ENCODE results near the gene ABCG4. TPM values are rescaled to one million over a fixed set of nuclear protein-coding genes. Genes with fewer than 3 reads are reported as not detected.

The ABCG4 gene
- total and polyA plus RNA-seq, 9 of the 15 experiments (the other 6 are each of a cell fraction or from before 2014, with no cell fraction given) = 0.03 to 0.11 (median 0.07) TPM; not detected in 4

DNA sequence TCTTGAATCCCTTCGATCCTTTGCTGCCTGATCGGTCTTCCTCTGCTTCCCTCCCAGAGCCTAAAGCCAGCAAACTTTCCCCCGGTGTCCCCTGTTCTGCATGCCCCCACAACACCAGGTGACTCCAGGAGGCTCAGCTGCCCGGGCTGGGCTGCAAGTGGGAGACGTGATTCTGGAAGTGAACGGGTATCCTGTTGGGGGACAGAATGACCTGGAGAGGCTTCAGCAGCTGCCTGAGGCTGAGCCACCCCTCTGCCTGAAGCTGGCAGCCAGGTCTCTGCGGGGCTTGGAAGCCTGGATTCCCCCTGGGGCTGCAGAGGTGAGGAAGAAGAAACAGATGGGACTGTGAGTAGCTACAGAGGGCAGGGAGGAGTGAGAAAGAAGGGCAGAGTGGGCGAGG is 40.0 kb downstream of the ABCG4 start:
- Histone ChIP-seq H2AFZ (ENCODE audit: low read depth, low read length) (no peak overlapping the region), H3K9me1 (ENCODE audit: control insufficient read depth, insufficient read depth, low read length) (no peaks in the 10 kb centered on the region), H4K20me1 (replicated peaks; ENCODE audit: control insufficient read depth, insufficient read depth, low read length) (no peaks in the 10 kb centered on the region), H3K36me3 (ENCODE audit: control insufficient read depth, insufficient read depth, low read length) (no peaks in the 10 kb centered on the region), H3K4me3 (no peak overlapping the region), H3K27me3 (ENCODE audit: control insufficient read depth in 2 of 2, insufficient read depth in 2 of 2, low read length in 2 of 2) (peaks cover 0 to under 1% of the 10 kb centered on the region in 2 experiments; a peak in 1 of 5 replicates), H3K9me3 (replicated peaks; ENCODE audit: control insufficient read depth, insufficient read depth, low read depth, low read length) (no peaks in the 10 kb centered on the region), H3K79me2 (ENCODE audit: control insufficient read depth, insufficient read depth, low read length) (no peaks in the 10 kb centered on the region), H3K9ac (ENCODE audit: insufficient read depth in 1 of 2, low read depth in 2 of 2, low read length in 2 of 2) (peak overlapping the region in 1 of 2 experiments; percentile 71; a peak in 2 of 4 replicates), H3K4me2 (ENCODE audit: insufficient read depth, low read length) (no peak overlapping the region), H3K27ac (ENCODE audit: extremely low read depth, low read depth, low read length) (no peak overlapping the region), H3K4me1 (replicated peaks in 1 of 2; ENCODE audit: control insufficient read depth in 2 of 2, insufficient read depth in 2 of 2, low read length in 2 of 2) (peaks cover 7 to 30% of the 10 kb centered on the region in 2 experiments; a peak in 4 of 5 replicates)
- ChIA-PET POLR2A (interaction anchor here (1.0 to 1.2 kb wide), 3 partner anchors 8 to 82 kb away, joined by 3 to 5 read pairs (median 4); partner anchors contain the start of gene C2CD2L), CTCF (ENCODE audit: low intra/inter-chr PET ratio) (no interaction called here)
- in situ Hi-C loops (cut with MboI) (no loop called here), intact Hi-C loops (cut with micrococcal nuclease) (no loop called here)
- BruUV-seq (replicated peaks) = no TSS peak
- no peak for TF ChIP-seq ZNF507 (tag; conservative IDR thresholded peaks at IDR 0.05)
- no peak for TF ChIP-seq KLF10 (CRISPR knock-in tag; IDR thresholded peaks at IDR 0.05)
- no peak for TF ChIP-seq RBM34 (IDR thresholded peaks at IDR 0.05; ENCODE audit: borderline replicate concordance, insufficient read depth, low read length)
- TF ChIP-seq, protein P1, sequence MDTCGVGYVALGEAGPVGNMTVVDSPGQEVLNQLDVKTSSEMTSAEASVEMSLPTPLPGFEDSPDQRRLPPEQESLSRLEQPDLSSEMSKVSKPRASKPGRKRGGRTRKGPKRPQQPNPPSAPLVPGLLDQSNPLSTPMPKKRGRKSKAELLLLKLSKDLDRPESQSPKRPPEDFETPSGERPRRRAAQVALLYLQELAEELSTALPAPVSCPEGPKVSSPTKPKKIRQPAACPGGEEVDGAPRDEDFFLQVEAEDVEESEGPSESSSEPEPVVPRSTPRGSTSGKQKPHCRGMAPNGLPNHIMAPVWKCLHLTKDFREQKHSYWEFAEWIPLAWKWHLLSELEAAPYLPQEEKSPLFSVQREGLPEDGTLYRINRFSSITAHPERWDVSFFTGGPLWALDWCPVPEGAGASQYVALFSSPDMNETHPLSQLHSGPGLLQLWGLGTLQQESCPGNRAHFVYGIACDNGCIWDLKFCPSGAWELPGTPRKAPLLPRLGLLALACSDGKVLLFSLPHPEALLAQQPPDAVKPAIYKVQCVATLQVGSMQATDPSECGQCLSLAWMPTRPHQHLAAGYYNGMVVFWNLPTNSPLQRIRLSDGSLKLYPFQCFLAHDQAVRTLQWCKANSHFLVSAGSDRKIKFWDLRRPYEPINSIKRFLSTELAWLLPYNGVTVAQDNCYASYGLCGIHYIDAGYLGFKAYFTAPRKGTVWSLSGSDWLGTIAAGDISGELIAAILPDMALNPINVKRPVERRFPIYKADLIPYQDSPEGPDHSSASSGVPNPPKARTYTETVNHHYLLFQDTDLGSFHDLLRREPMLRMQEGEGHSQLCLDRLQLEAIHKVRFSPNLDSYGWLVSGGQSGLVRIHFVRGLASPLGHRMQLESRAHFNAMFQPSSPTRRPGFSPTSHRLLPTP (IDR thresholded peaks at IDR 0.05; ENCODE audit: borderline replicate concordance, extremely low read depth, insufficient read length) = no peak
- TF ChIP-seq DDX20 (tag; IDR thresholded peaks at IDR 0.05; ENCODE audit: low read depth) = no peak
- TF ChIP-seq, protein P2, sequence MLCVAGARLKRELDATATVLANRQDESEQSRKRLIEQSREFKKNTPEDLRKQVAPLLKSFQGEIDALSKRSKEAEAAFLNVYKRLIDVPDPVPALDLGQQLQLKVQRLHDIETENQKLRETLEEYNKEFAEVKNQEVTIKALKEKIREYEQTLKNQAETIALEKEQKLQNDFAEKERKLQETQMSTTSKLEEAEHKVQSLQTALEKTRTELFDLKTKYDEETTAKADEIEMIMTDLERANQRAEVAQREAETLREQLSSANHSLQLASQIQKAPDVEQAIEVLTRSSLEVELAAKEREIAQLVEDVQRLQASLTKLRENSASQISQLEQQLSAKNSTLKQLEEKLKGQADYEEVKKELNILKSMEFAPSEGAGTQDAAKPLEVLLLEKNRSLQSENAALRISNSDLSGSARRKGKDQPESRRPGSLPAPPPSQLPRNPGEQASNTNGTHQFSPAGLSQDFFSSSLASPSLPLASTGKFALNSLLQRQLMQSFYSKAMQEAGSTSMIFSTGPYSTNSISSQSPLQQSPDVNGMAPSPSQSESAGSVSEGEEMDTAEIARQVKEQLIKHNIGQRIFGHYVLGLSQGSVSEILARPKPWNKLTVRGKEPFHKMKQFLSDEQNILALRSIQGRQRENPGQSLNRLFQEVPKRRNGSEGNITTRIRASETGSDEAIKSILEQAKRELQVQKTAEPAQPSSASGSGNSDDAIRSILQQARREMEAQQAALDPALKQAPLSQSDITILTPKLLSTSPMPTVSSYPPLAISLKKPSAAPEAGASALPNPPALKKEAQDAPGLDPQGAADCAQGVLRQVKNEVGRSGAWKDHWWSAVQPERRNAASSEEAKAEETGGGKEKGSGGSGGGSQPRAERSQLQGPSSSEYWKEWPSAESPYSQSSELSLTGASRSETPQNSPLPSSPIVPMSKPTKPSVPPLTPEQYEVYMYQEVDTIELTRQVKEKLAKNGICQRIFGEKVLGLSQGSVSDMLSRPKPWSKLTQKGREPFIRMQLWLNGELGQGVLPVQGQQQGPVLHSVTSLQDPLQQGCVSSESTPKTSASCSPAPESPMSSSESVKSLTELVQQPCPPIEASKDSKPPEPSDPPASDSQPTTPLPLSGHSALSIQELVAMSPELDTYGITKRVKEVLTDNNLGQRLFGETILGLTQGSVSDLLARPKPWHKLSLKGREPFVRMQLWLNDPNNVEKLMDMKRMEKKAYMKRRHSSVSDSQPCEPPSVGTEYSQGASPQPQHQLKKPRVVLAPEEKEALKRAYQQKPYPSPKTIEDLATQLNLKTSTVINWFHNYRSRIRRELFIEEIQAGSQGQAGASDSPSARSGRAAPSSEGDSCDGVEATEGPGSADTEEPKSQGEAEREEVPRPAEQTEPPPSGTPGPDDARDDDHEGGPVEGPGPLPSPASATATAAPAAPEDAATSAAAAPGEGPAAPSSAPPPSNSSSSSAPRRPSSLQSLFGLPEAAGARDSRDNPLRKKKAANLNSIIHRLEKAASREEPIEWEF (CRISPR knock-in tag; IDR thresholded peaks at IDR 0.05) = no peak
- no peak for TF ChIP-seq ETV5 (CRISPR knock-in tag; IDR thresholded peaks at IDR 0.05; ENCODE audit: low read depth)
- TF ChIP-seq STAT5A (IDR thresholded peaks at IDR 0.05; ENCODE audit: borderline replicate concordance, low read length) = no peak
- TF ChIP-seq, protein P3, sequence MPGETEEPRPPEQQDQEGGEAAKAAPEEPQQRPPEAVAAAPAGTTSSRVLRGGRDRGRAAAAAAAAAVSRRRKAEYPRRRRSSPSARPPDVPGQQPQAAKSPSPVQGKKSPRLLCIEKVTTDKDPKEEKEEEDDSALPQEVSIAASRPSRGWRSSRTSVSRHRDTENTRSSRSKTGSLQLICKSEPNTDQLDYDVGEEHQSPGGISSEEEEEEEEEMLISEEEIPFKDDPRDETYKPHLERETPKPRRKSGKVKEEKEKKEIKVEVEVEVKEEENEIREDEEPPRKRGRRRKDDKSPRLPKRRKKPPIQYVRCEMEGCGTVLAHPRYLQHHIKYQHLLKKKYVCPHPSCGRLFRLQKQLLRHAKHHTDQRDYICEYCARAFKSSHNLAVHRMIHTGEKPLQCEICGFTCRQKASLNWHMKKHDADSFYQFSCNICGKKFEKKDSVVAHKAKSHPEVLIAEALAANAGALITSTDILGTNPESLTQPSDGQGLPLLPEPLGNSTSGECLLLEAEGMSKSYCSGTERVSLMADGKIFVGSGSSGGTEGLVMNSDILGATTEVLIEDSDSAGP (CRISPR knock-in tag; IDR thresholded peaks at IDR 0.05) = no peak
- no peak for TF ChIP-seq SPI1 (IDR thresholded peaks at IDR 0.05; ENCODE audit: borderline replicate concordance, low read depth, low read length)
- TF ChIP-seq, protein P4, sequence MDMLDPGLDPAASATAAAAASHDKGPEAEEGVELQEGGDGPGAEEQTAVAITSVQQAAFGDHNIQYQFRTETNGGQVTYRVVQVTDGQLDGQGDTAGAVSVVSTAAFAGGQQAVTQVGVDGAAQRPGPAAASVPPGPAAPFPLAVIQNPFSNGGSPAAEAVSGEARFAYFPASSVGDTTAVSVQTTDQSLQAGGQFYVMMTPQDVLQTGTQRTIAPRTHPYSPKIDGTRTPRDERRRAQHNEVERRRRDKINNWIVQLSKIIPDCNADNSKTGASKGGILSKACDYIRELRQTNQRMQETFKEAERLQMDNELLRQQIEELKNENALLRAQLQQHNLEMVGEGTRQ (CRISPR knock-in tag; IDR thresholded peaks at IDR 0.05) = no peak
- no peak for TF ChIP-seq BCOR (IDR thresholded peaks at IDR 0.05)
- FAIRE-seq (no peak), DNase-seq (ENCODE audit: extremely low read depth in 1 of 4, low spot score in 3 of 4) (no peak), ATAC-seq (no peak)
- WGBS (ENCODE audit: insufficient coverage, low coverage, missing lambda C conversion rate) = 28% methylated on average over 8 of the region's 8 CpGs
